Bronchial epithelial cell (primary cell): Measurements from ENCODE around the gene CELSR1. TPM values are rescaled to one million over a fixed set of nuclear protein-coding genes. Genes with fewer than 3 reads are reported as not detected.

Experiments
- DNase-seq: peaks from one replicate; pipeline ENCODE4 v3.0.0-alpha.2; 2010; ENCODE audit warnings: low read depth
- FAIRE-seq: peaks from 2 replicates; lab custom pipeline; 2011; peaks lifted over from hg19 to GRCh38; lab: Jason Lieb, UNC
- H3K27me3 ChIP-seq: 2 replicates; pipeline ENCODE4 v1.5.1; 2011; ENCODE audit warnings: low read length; ENCODE audit not compliant: control insufficient read depth, insufficient read depth
- H3K36me3 ChIP-seq: 2 replicates; pipeline ENCODE4 v1.5.1; 2011; ENCODE audit warnings: low read length; ENCODE audit not compliant: control insufficient read depth, insufficient read depth
- H3K4me3 ChIP-seq: 2 replicates; pipeline ENCODE4 v1.5.1; 2011; ENCODE audit warnings: mild to moderate bottlenecking, low read depth, low read length, control low read depth
- CTCF ChIP-seq: IDR thresholded peaks from 2 replicates; pipeline ENCODE4 v1.5.1; 2011; ENCODE audit warnings: mild to moderate bottlenecking, moderate library complexity, low read length, control low read depth, inconsistent platforms; ENCODE audit not compliant: insufficient read depth, severe bottlenecking
- total RNA-seq: library from RNA; depleted of rRNA; stranded (reverse); fragments of >200 nt; gene quantifications from 2 replicates; pipeline ENCODE4 v1.2.1, GENCODE V29; 2014

Gene CELSR1
- total RNA-seq, 1 donor from 2014 or later = 39.0 TPM

GRCh38 chr22:46571642-46572250 is 34.3 kb upstream of the CELSR1 start:
- no peaks in the 10 kb centered on the region for H3K27me3 ChIP-seq
- no peak for TF ChIP-seq CTCF
- no peak overlapping the region for H3K4me3 ChIP-seq
- H3K36me3 ChIP-seq = no peaks in the 10 kb centered on the region
- DNase-seq (no peak), FAIRE-seq (no peak)

- no peak overlapping the region for H3K4me3 ChIP-seq
- no peak for FAIRE-seq
- no peak for DNase-seq
- no peaks in the 10 kb centered on the region for H3K36me3 ChIP-seq
- no peak for TF ChIP-seq CTCF
- no peaks in the 10 kb centered on the region for H3K27me3 ChIP-seq
These were observed 32.7 kb upstream of the CELSR1 start for GRCh38 chr22:46569848-46570695.

GRCh38 chr22:46569055-46569847 is 31.8 kb upstream of the CELSR1 start:
- FAIRE-seq (peak; percentile 13), DNase-seq (no peak)
- TF ChIP-seq CTCF = no peak
- Histone ChIP-seq H3K36me3 (no peaks in the 10 kb centered on the region), H3K4me3 (no peak overlapping the region), H3K27me3 (no peaks in the 10 kb centered on the region)

GRCh38 chr22:46568102-46568809 is 30.8 kb upstream of the CELSR1 start:
- peak; percentile 25 for TF ChIP-seq CTCF
- no peak for DNase-seq
- FAIRE-seq = peak; percentile 13

GRCh38 chr22:46567471-46567870 is 30.1 kb upstream of the CELSR1 start:
- no peak for FAIRE-seq
- H3K36me3 ChIP-seq = no peaks in the 10 kb centered on the region
- no peak for TF ChIP-seq CTCF
- DNase-seq = no peak
- H3K4me3 ChIP-seq = no peak overlapping the region
- H3K27me3 ChIP-seq = no peaks in the 10 kb centered on the region

More at GRCh38 chr22:46568102-46568809, 30.8 kb upstream of the CELSR1 start:
- Histone ChIP-seq H3K4me3 (no peak overlapping the region), H3K36me3 (no peaks in the 10 kb centered on the region), H3K27me3 (no peaks in the 10 kb centered on the region)
